Erythroblast (primary cell): Measurements from ENCODE around the gene TMEM229B.

ENCODE experiments used
- GATA1 ChIP-seq: IDR thresholded peaks from 2 replicates; pipeline ENCODE4 v1.6.1; 2011; ENCODE audit warnings: low read depth, mild to moderate bottlenecking, control low read depth, low read length, moderate library complexity
- POLR2A ChIP-seq: IDR thresholded peaks from 2 replicates; pipeline ENCODE4 v1.6.1; 2011; ENCODE audit warnings: mild to moderate bottlenecking, low read length

DNA sequence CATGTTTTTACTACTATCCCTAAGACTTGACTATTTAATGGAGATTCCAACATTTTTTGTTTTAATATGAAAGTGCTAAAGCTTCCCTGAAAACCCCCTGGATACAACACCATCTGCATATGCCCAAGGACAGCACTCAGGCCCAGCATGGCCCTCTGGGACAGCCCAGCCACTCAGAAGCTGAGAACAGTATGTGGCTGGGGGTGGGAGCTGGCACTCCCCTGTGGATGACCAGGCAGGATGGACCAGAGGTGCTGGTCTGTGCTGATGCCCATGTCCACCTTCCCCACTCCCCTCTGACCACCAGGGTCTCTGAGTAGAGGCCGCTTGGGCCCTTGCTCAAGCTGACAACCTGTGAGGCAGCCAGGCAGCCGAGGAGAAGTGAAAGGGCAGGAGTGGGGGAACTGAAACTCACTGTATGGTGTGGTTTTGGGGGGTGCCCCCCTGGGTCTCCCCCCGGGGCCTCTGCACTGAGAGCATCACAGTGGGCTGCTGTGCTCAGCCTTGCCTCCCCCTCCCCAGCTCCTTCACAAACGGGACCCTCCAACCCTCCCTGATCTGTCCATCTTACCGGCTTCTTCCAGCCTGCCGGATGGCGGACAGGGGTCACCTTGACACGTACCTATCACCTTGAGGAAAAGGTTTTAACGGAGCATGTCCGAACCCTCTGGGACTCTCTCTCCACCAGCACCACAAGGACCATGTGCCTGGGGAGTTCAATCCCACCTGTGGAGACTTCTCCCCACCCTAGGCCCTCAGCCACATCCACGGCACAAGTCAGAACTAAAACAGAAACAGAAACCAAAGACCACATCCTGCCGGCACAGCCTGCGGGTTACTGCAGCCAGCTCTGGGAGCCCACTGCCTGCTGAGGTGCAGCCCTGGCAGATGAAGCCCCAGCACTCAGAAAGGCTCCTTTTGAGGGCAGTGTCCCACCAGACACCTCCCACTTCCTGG, at the start of gene TMEM229B:
- TF ChIP-seq POLR2A = peak; percentile 37
- TF ChIP-seq GATA1 = no peak
